Activated T-cell treated with anti-CD3 and anti-CD28 coated beads, Interleukin-2, amount 50 U/mL, for 4 hours (primary cell): Measurements from ENCODE around the gene FUT8. TPM values are rescaled to one million over a fixed set of nuclear protein-coding genes. Genes with fewer than 3 reads are reported as not detected.
"Not testable (repeated sequence)": the region's sequence is repeated elsewhere in the genome, so short reads cannot be mapped to it uniquely, and the experiment has no call there.

Source experiments
- ATAC-seq, 2 donors: fragments of 200-7000 bp; cut with Tn5 transposase; one replicate each; pipeline ENCODE4 v1.10.0; 2021
- DNase-seq: peaks from one replicate; pipeline ENCODE4 v3.0.0-alpha.2; 2020
- H3K27me3 Mint-ChIP-seq: one replicate; pipeline ENCODE4 v1.8.0; 2021; ENCODE audit warnings: low read depth, mixed read lengths
- H3K36me3 Mint-ChIP-seq: one replicate; pipeline ENCODE4 v1.8.0; 2022; ENCODE audit warnings: mixed read lengths; ENCODE audit not compliant: insufficient read depth
- H3K4me1 Mint-ChIP-seq: one replicate; pipeline ENCODE4 v1.8.0; 2021; ENCODE audit warnings: low read depth, mixed read lengths
- H3K4me3 Mint-ChIP-seq: one replicate; pipeline ENCODE4 v1.8.0; 2021; ENCODE audit warnings: mild to moderate bottlenecking, moderate library complexity, mixed read lengths
- H3K9me3 Mint-ChIP-seq: one replicate; pipeline ENCODE4 v1.8.0; 2021; ENCODE audit warnings: mixed read lengths
- total RNA-seq, 3 donors: library from RNA; stranded (reverse); gene quantifications; one replicate each; pipeline ENCODE4 v1.2.1, GENCODE V29; 2021

The FUT8 gene
- total RNA-seq, 3 donors from 2014 or later, result 29.2 to 38.4 (median 30.9) TPM

GRCh38 chr14:65453807-65454480, 41.4 kb downstream of the FUT8 start:
- H3K27me3 Mint-ChIP-seq, result no peaks in the 10 kb centered on the region
- H3K36me3 Mint-ChIP-seq, result peaks cover 43% of the 10 kb centered on the region
- H3K9me3 Mint-ChIP-seq, result peaks cover 9% of the 10 kb centered on the region
- H3K4me3 Mint-ChIP-seq, result no peak overlapping the region
- ATAC-seq, result no peak
- DNase-seq, result no peak
- H3K4me1 Mint-ChIP-seq, result peaks cover 23% of the 10 kb centered on the region

- ATAC-seq, result no peak
- Mint-ChIP-seq H3K9me3 (peaks cover 9% of the 10 kb centered on the region), H3K4me1 (peaks cover 29% of the 10 kb centered on the region), H3K27me3 (no peaks in the 10 kb centered on the region), H3K36me3 (peaks cover 49% of the 10 kb centered on the region), H3K4me3 (no peak overlapping the region)
- no peak for DNase-seq
Observed at GRCh38 chr14:65456247-65456646, 43.7 kb downstream of the FUT8 start.

- Mint-ChIP-seq H3K36me3 (peaks cover 45% of the 10 kb centered on the region), H3K27me3 (no peaks in the 10 kb centered on the region), H3K9me3 (no peaks in the 10 kb centered on the region), H3K4me1 (peaks cover 38% of the 10 kb centered on the region), H3K4me3 (no peak overlapping the region)
- no peak for ATAC-seq
- DNase-seq, result no peak
Observed at GRCh38 chr14:65461730-65462129, 49.2 kb downstream of the FUT8 start.

GRCh38 chr14:65462411-65462810, 49.9 kb downstream of the FUT8 start:
- Mint-ChIP-seq H3K4me3 (no peak overlapping the region), H3K9me3 (no peaks in the 10 kb centered on the region), H3K27me3 (no peaks in the 10 kb centered on the region), H3K36me3 (peaks cover 45% of the 10 kb centered on the region), H3K4me1 (peaks cover 38% of the 10 kb centered on the region)
- DNase-seq (no peak), ATAC-seq (peak; percentile 95)

GRCh38 chr14:65465584-65465983, 53.1 kb downstream of the FUT8 start:
- peaks cover 46% of the 10 kb centered on the region for H3K4me1 Mint-ChIP-seq
- peaks cover 39% of the 10 kb centered on the region for H3K36me3 Mint-ChIP-seq
- no peaks in the 10 kb centered on the region for H3K27me3 Mint-ChIP-seq

GRCh38 chr14:65467926-65468325, 55.4 kb downstream of the FUT8 start:
- peaks cover 37% of the 10 kb centered on the region for H3K4me1 Mint-ChIP-seq
- not testable (repeated sequence) for H3K4me3 Mint-ChIP-seq, ATAC-seq, H3K9me3 Mint-ChIP-seq, H3K27me3 Mint-ChIP-seq, DNase-seq
- H3K36me3 Mint-ChIP-seq, result peaks cover 26% of the 10 kb centered on the region

More at GRCh38 chr14:65465584-65465983, 53.1 kb downstream of the FUT8 start:
- Mint-ChIP-seq H3K4me3 (no peak overlapping the region), H3K9me3 (no peaks in the 10 kb centered on the region)
- ATAC-seq (no peak), DNase-seq (no peak)

GRCh38 chr14:65469903-65470302, 57.4 kb downstream of the FUT8 start:
- H3K36me3 Mint-ChIP-seq, result peaks cover 22% of the 10 kb centered on the region
- DNase-seq (no peak), ATAC-seq (no peak)
- peaks cover 33% of the 10 kb centered on the region for H3K4me1 Mint-ChIP-seq
- no peak overlapping the region for H3K4me3 Mint-ChIP-seq
- no peaks in the 10 kb centered on the region for H3K9me3 Mint-ChIP-seq
- no peaks in the 10 kb centered on the region for H3K27me3 Mint-ChIP-seq

GRCh38 chr14:65470404-65470880, 57.9 kb downstream of the FUT8 start:
- H3K4me3 Mint-ChIP-seq, result no peak overlapping the region
- H3K9me3 Mint-ChIP-seq, result no peaks in the 10 kb centered on the region
- peaks cover 35% of the 10 kb centered on the region for H3K4me1 Mint-ChIP-seq
- H3K27me3 Mint-ChIP-seq, result no peaks in the 10 kb centered on the region
- ATAC-seq, result no peak
- peaks cover 24% of the 10 kb centered on the region for H3K36me3 Mint-ChIP-seq
- DNase-seq, result no peak

GRCh38 chr14:65471038-65471878, 58.7 kb downstream of the FUT8 start:
- Mint-ChIP-seq H3K4me3 (no peak overlapping the region), H3K4me1 (peaks cover 41% of the 10 kb centered on the region), H3K27me3 (no peaks in the 10 kb centered on the region), H3K36me3 (peaks cover 21% of the 10 kb centered on the region), H3K9me3 (no peaks in the 10 kb centered on the region)
- DNase-seq (no peak), ATAC-seq (peak; percentile 51 to 71)

- H3K4me3 Mint-ChIP-seq, result no peak overlapping the region
- no peaks in the 10 kb centered on the region for H3K27me3 Mint-ChIP-seq
- ATAC-seq, result no peak
- peaks cover 48% of the 10 kb centered on the region for H3K4me1 Mint-ChIP-seq
- peaks cover 21% of the 10 kb centered on the region for H3K36me3 Mint-ChIP-seq
- no peaks in the 10 kb centered on the region for H3K9me3 Mint-ChIP-seq
- no peak for DNase-seq
Observed at GRCh38 chr14:65472189-65472588, 59.7 kb downstream of the FUT8 start.

GRCh38 chr14:65476273-65476941, 63.9 kb downstream of the FUT8 start:
- DNase-seq (no peak), ATAC-seq (peak; percentile 57 to 68)
- no peak overlapping the region for H3K4me3 Mint-ChIP-seq
- no peaks in the 10 kb centered on the region for H3K9me3 Mint-ChIP-seq
- H3K36me3 Mint-ChIP-seq, result peaks cover 14% of the 10 kb centered on the region
- no peaks in the 10 kb centered on the region for H3K27me3 Mint-ChIP-seq
- H3K4me1 Mint-ChIP-seq, result peaks cover 63% of the 10 kb centered on the region

GRCh38 chr14:65476942-65477318, 64.4 kb downstream of the FUT8 start:
- no peak for DNase-seq
- no peak overlapping the region for H3K4me3 Mint-ChIP-seq
- no peaks in the 10 kb centered on the region for H3K27me3 Mint-ChIP-seq
- peaks cover 14% of the 10 kb centered on the region for H3K36me3 Mint-ChIP-seq
- H3K9me3 Mint-ChIP-seq, result no peaks in the 10 kb centered on the region
- H3K4me1 Mint-ChIP-seq, result peaks cover 63% of the 10 kb centered on the region
- no peak for ATAC-seq

GRCh38 chr14:65478017-65478416, 65.5 kb downstream of the FUT8 start:
- H3K4me1 Mint-ChIP-seq, result peaks cover 69% of the 10 kb centered on the region
- DNase-seq (no peak), ATAC-seq (no peak)
- H3K27me3 Mint-ChIP-seq, result no peaks in the 10 kb centered on the region
- no peaks in the 10 kb centered on the region for H3K9me3 Mint-ChIP-seq
- H3K36me3 Mint-ChIP-seq, result peaks cover 16% of the 10 kb centered on the region
- H3K4me3 Mint-ChIP-seq, result no peak overlapping the region

GRCh38 chr14:65478596-65478995, 66.1 kb downstream of the FUT8 start:
- Mint-ChIP-seq H3K36me3 (peaks cover 19% of the 10 kb centered on the region), H3K4me1 (peaks cover 72% of the 10 kb centered on the region), H3K9me3 (no peaks in the 10 kb centered on the region), H3K4me3 (no peak overlapping the region), H3K27me3 (no peaks in the 10 kb centered on the region)
- ATAC-seq, result peak; percentile 71 to 82
- no peak for DNase-seq
